Activated CD8-positive, alpha-beta memory T cell treated with anti-CD3 and anti-CD28 coated beads, Interleukin-2, amount 50 U/mL, for 24 hours (primary cell): ENCODE measurements around the gene HMX1.

Experiments
- DNase-seq: peaks from one replicate; pipeline ENCODE4 v3.0.0-alpha.2; 2020; ENCODE audit errors: extremely low read depth

The HMX1 gene

GRCh38 chr4:8871417-8872401, at the start of gene HMX1:
Gene HMX1 (minus strand): TSS chr4:8871839. CDS start chr4:8871614, 225 bp downstream.
- no peak for DNase-seq

GRCh38 chr4:8920969-8921368, 49.3 kb upstream of the HMX1 start:
- DNase-seq = no peak

- no peak for DNase-seq
Measured at GRCh38 chr4:8920289-8920965, 48.8 kb upstream of the HMX1 start.

GRCh38 chr4:8919651-8920288, 48.1 kb upstream of the HMX1 start:
- no peak for DNase-seq

GRCh38 chr4:8917868-8918783, 46.5 kb upstream of the HMX1 start:
- DNase-seq = peak; percentile 41

GRCh38 chr4:8917321-8917811, 45.7 kb upstream of the HMX1 start:
- no peak for DNase-seq

- DNase-seq = no peak
Measured at GRCh38 chr4:8916906-8917305, 45.3 kb upstream of the HMX1 start.

GRCh38 chr4:8916351-8916885, 44.8 kb upstream of the HMX1 start:
- DNase-seq = no peak

- no peak for DNase-seq
Measured at GRCh38 chr4:8915201-8916200, 43.9 kb upstream of the HMX1 start.

GRCh38 chr4:8914461-8915171, 43.0 kb upstream of the HMX1 start:
- DNase-seq = no peak

GRCh38 chr4:8913858-8914460, 42.3 kb upstream of the HMX1 start:
- no peak for DNase-seq

- DNase-seq = no peak
Measured at GRCh38 chr4:8913121-8913857, 41.6 kb upstream of the HMX1 start.

- no peak for DNase-seq
Measured at GRCh38 chr4:8912506-8912905, 40.9 kb upstream of the HMX1 start.

GRCh38 chr4:8912089-8912455, 40.4 kb upstream of the HMX1 start:
- no peak for DNase-seq

GRCh38 chr4:8911316-8912088, 39.9 kb upstream of the HMX1 start:
- DNase-seq = no peak

- DNase-seq = no peak
Measured at GRCh38 chr4:8910822-8911315, 39.2 kb upstream of the HMX1 start.
